Transverse colon (tissue), 4 donors: ENCODE results near the gene NUCB2.

Experiments
- CTCF ChIP-seq, 5 experiments: fragments of 200-600 bp in 3 of 5; fragments of 450-650 bp in 2 of 5; sonication (generic) in 3 of 5; IDR thresholded peaks; 1 replicate in 2 of 5; 2 replicates in 3 of 5; pipeline ENCODE4 v1.5.1; 2016 to 2017; ENCODE audit warnings: antibody characterized with exemption in 5 of 5, inconsistent platforms in 3 of 5, mild to moderate bottlenecking in 2 of 5, moderate library complexity in 1 of 5
- POLR2A ChIP-seq: fragments of 450-650 bp; IDR thresholded peaks from one replicate; pipeline ENCODE4 v1.6.1; 2016; ENCODE audit warnings: antibody characterized with exemption, mild to moderate bottlenecking, moderate library complexity
- POLR2AphosphoS5 ChIP-seq, 3 donors: sonication (generic); formaldehyde crosslinking; IDR thresholded peaks; one replicate each; pipeline ENCODE4 v1.6.1; 2016; ENCODE audit warnings: antibody characterized with exemption in 3 of 3

GRCh38 chr11:17280494-17281127 is 4.1 kb downstream of the NUCB2 start:
- TF ChIP-seq CTCF (IDR thresholded peaks at IDR 0.05) (no peak), POLR2A (no peak), POLR2AphosphoS5 (IDR thresholded peaks at IDR 0.05) (no peak)
